HepG2 (cell line): ENCODE measurements around the gene METTL23. TPM values are rescaled to one million over a fixed set of nuclear protein-coding genes. Genes with fewer than 3 reads are reported as not detected.
A peak's percentile ranks its signal among the peaks of the same experiment; 100 is the strongest.

ENCODE experiments used
- ARID4A ChIP-seq: sonication (generic); formaldehyde crosslinking; IDR thresholded peaks from 2 replicates; pipeline ENCODE4 v1.5.0; 2020; ENCODE audit warnings: mild to moderate bottlenecking, missing genetic modification reagents, borderline replicate concordance
- DMAP1 ChIP-seq: IDR thresholded peaks from 2 replicates; pipeline ENCODE4 v1.6.1; 2016
- FLYWCH1 ChIP-seq: sonication (generic); formaldehyde crosslinking; IDR thresholded peaks from 2 replicates; pipeline ENCODE4 v1.8.1; 2023; ENCODE audit warnings: mild to moderate bottlenecking, missing genetic modification reagents
- GFI1 ChIP-seq: sonication (generic); formaldehyde crosslinking; IDR thresholded peaks from 2 replicates; pipeline ENCODE4 v1.5.0; 2020; ENCODE audit warnings: missing genetic modification reagents, mild to moderate bottlenecking, borderline replicate concordance
- IKZF5 ChIP-seq: IDR thresholded peaks from 2 replicates; pipeline ENCODE4 v1.6.1; 2018; ENCODE audit warnings: missing genetic modification reagents, mild to moderate bottlenecking, missing compliant biosample characterization
- NFE2L1 ChIP-seq: sonication (generic); formaldehyde crosslinking; IDR thresholded peaks from 2 replicates; pipeline ENCODE4 v1.4.0; 2020; ENCODE audit warnings: missing genetic modification reagents, mild to moderate bottlenecking, borderline replicate concordance
- NR2F6 ChIP-seq, 2 experiments: IDR thresholded peaks; 2 replicates each; pipeline ENCODE4 v1.6.1; 2016; ENCODE audit warnings: antibody characterized with exemption in 1 of 2, mild to moderate bottlenecking in 1 of 2
- SP5 ChIP-seq: IDR thresholded peaks from 2 replicates; pipeline ENCODE4 v1.6.1; 2016; ENCODE audit warnings: low read depth, borderline replicate concordance
- SSRP1 ChIP-seq: IDR thresholded peaks from 2 replicates; pipeline ENCODE4 v1.6.1; 2016; ENCODE audit warnings: control low read depth
- ZBTB3 ChIP-seq: sonication (generic); formaldehyde crosslinking; IDR thresholded peaks from 2 replicates; pipeline ENCODE4 v1.4.0; 2020; ENCODE audit warnings: low read depth, mild to moderate bottlenecking, moderate library complexity, missing genetic modification reagents, borderline replicate concordance
- ZBTB44 ChIP-seq: sonication (generic); formaldehyde crosslinking; IDR thresholded peaks from 2 replicates; pipeline ENCODE4 v1.4.0; 2020; ENCODE audit warnings: missing genetic modification reagents
- ZFX ChIP-seq: sonication (generic); formaldehyde crosslinking; IDR thresholded peaks from 2 replicates; pipeline ENCODE4 v1.4.0; 2020; ENCODE audit warnings: mild to moderate bottlenecking, low read depth, missing genetic modification reagents, moderate library complexity
- ZNF280D ChIP-seq: sonication (generic); formaldehyde crosslinking; IDR thresholded peaks from 2 replicates; pipeline ENCODE4 v1.5.1; 2020; ENCODE audit warnings: mild to moderate bottlenecking, missing genetic modification reagents
- ZNF30 ChIP-seq: sonication (generic); formaldehyde crosslinking; IDR thresholded peaks from 2 replicates; pipeline ENCODE4 v1.5.0; 2020; ENCODE audit warnings: mild to moderate bottlenecking, missing genetic modification reagents
- ZNF431 ChIP-seq: sonication (generic); formaldehyde crosslinking; IDR thresholded peaks from 2 replicates; pipeline ENCODE4 v1.9.0; 2022; ENCODE audit warnings: missing genetic modification reagents, low read depth, mild to moderate bottlenecking, borderline replicate concordance
- ZNF569 ChIP-seq: sonication (generic); formaldehyde crosslinking; IDR thresholded peaks from 2 replicates; pipeline ENCODE4 v1.5.0; 2020; ENCODE audit warnings: mild to moderate bottlenecking, missing genetic modification reagents, moderate library complexity, borderline replicate concordance
- polyA plus RNA-seq, 8 experiments: library from polyadenylated mRNA; depleted of rRNA in 3 of 8; stranded (reverse) in 7 of 8; unstranded in 1 of 8; fragments of >200 nt; fragmentation: Illumina TruSeq in 4 of 8; extraction: Trizol in 4 of 8; gene quantifications; 2 replicates each; pipeline versions ENCODE4 v1.2.1 to v1.2.3, GENCODE V29; 2011 to 2016; ENCODE audit warnings: low read depth in 4 of 8, missing spikeins in 1 of 8, mixed read lengths in 1 of 8; ENCODE audit not compliant: insufficient read depth in 1 of 8
- total RNA-seq, 5 experiments: library from RNA; depleted of rRNA; stranded (reverse); fragments of >200 nt; fragmentation: Illumina TruSeq; extraction: Trizol; gene quantifications; 2 replicates each; pipeline ENCODE4 v1.2.3, GENCODE V29; 2016; ENCODE audit warnings: low read depth in 1 of 5

Gene METTL23
- total and polyA plus RNA-seq, 2 of the 13 experiments (the other 11 are each of a cell fraction or from before 2014, with no cell fraction given), result 39.9 to 104 TPM

- TF ChIP-seq NFE2L1 (CRISPR knock-in tag), result no peak
- TF ChIP-seq FLYWCH1, result no peak
- no peak for TF ChIP-seq ZBTB3 (CRISPR knock-in tag)
- TF ChIP-seq ZNF30 (CRISPR knock-in tag), result no peak
- TF ChIP-seq ZBTB44 (CRISPR knock-in tag), result no peak
- no peak; the same call in 1 of the 2 replicates for TF ChIP-seq ZNF569
- no peak for TF ChIP-seq DMAP1
- TF ChIP-seq ZNF280D, result peak; percentile 82; the same call in 1 of the 2 replicates
- peak; percentile 76 for TF ChIP-seq NR2F6 (IDR thresholded peaks at IDR 0.05)
- TF ChIP-seq NR2F6 (CRISPR knock-in tag; IDR thresholded peaks at IDR 0.05), result peak; percentile 85
- TF ChIP-seq ZFX (CRISPR knock-in tag), result peak; percentile 57; the same call in 1 of the 2 replicates
- TF ChIP-seq SSRP1 (CRISPR knock-in tag), result no peak
- TF ChIP-seq GFI1 (CRISPR knock-in tag), result no peak
- peak; percentile 76 for TF ChIP-seq SP5 (CRISPR knock-in tag)
- peak; percentile 74; the same call in 1 of the 2 replicates for TF ChIP-seq ZNF431
- TF ChIP-seq ARID4A (CRISPR knock-in tag), result peak; percentile 61; the same call in 1 of the 2 replicates
- peak; percentile 95 for TF ChIP-seq IKZF5 (CRISPR knock-in tag)
These were observed 35.1 kb upstream of the METTL23 start (continued) for GRCh38 chr17:76691379-76692191.
